Myocyte (in vitro differentiated cells): ENCODE measurements around the gene PHLDB2. TPM values are rescaled to one million over a fixed set of nuclear protein-coding genes. Genes with fewer than 3 reads are reported as not detected.

Experiments
- DNase-seq: peaks from one replicate; pipeline ENCODE4 v3.0.0-alpha.2; 2012; ENCODE audit warnings: low read depth
- total RNA-seq: library from RNA; depleted of rRNA; stranded (reverse); fragments of >200 nt; gene quantifications from 2 replicates; pipeline ENCODE4 v1.2.3, GENCODE V29; 2014

The PHLDB2 gene
- total RNA-seq, 1 donor from 2014 or later = 53.8 TPM

- DNase-seq = peak; percentile 47
These were observed 98.1 kb downstream of the PHLDB2 start for GRCh38 chr3:111956995-111957734.

- peak; percentile 37 for DNase-seq
These were observed 102.5 kb downstream of the PHLDB2 start for GRCh38 chr3:111961461-111962164.

DNA sequence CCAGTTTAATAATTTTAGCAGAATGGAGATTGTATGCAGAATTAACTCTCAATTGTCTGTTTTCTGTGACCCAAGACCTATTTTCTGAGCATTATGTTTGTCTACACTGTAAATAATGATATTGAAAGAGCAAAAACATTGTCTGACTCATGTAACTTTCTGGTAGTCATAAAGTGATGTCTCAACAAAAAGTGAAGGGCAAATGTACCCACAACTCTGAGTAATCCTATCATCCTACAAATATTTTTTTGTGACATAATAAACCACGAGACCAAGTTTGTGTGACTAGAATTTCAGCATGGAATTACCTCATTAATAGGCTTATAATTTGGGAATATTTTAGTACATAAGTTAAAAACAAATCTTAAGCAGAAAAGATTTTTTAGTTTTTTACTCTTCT is 104.4 kb downstream of the PHLDB2 start:
- DNase-seq = peak; percentile 57

DNA sequence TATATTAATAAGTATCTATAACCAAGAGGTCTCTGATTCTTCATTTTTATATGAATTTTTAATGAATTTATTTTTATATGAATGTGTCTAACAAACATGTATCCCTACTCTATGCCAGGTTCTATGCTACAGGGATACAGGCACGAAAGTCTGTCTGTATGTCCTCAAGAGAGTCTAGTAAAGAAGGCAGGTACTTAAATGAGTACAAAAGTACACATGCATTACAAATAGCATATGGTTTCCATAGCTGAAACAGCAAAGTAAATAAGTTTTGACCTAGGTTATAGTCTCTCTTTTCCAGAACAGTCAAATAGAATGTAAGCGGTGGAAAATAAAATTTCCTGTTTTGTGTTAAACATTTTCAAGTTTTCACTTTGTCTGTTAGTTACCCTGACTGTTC is 106.4 kb downstream of the PHLDB2 start:
- DNase-seq = no peak

DNA sequence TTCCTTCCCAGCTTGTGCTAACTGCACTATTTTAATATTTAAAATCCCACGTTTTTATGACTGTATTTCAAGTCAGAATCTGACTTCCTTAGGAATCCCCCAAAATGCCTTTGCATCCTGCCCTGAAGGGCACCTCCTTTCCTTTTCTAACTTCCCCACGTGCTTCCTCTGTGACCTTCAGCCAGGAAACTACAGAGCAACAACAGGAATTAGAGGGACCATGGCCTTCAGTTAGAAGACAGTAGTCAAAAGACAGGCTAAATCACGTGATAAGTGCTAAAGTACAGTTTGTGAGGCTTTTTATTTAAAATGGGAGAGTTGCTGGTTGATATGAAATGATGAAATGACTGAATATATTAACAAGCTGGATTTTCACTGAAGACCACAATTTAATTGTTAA is 108.0 kb downstream of the PHLDB2 start:
- no peak for DNase-seq

- peak; percentile 82 for DNase-seq
These were observed 108.7 kb downstream of the PHLDB2 start for GRCh38 chr3:111967651-111968274.

DNA sequence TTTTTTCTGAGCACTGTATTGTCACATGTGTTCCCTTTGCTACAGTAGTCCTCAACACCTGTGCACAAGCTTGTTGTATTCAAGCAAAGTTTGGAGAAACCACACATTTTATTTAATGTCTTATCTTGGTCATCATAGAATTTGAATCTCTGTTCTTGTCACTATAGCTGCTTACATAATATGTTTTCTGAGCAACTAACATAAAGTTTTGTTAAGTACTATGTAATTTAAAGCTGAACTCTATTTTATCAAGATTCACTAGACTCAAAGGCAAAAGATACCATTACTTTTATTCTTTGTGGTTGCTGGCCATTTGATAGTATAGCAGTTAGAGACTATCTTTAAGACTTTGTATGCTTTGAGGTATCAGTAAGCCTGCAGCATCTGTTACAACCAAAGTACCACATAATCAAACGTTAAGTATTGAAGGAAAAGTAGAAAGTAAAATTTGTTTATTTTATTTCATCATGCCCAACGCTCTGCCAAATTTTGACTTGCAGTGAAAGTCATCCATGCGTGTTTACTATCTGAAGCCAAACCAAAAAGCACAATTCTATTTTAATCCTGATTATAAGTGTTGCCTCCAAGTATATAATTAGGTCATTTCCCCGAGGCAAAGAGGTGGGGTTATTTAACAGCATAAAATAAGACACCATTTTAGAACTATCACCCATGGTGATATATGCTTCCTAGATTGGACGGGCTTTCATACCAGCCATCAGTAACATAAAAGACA is 109.4 kb downstream of the PHLDB2 start:
- no peak for DNase-seq

DNA sequence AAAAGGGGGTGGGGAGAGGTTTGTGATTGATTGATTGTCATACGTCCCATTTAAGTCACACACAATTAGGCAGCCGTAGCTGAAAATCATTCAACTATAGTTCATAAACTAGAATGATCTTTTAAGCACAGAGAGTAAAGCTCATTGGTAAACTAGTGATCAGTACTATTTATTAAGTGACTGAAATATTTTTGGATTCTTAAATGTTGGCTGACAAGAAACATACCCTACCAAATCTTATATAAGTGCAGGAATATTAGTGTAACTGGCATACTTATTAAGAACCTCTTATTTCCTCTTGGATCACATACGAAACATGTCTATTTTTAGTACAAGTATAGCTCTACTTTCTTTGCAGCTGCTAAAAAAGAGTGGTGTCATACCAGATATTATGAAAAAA is 111.3 kb downstream of the PHLDB2 start:
- no peak for DNase-seq

DNA sequence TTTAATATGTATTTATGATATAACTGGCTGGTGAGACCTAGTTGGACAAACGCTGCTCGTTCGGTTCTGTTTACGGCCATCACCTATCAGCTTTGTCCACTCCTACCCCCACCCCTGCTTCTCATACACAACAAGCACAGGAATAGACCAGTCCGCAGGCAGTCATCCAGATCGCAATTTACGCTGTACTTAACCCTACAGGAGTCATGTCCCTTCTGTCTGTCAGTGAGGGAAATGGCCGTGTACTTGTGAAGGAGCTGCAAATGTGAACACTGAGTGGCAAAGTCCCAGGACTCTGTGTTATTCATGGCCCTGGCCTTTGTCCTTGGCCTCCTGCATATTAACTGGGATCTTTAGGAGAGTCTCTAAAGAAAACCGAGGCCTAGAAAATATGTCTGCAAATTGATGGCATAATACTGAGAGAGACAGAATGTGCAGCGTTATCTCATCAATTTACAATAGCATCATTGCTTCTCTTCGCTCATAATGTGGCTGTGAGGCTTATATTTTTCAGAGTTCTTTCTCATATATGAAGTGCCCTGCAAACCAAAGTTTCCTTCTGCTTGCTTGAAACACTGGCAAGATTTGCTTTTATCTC is 112.6 kb downstream of the PHLDB2 start:
- DNase-seq = no peak

- DNase-seq = no peak
These were observed 113.8 kb downstream of the PHLDB2 start for GRCh38 chr3:111972891-111973290.

DNA sequence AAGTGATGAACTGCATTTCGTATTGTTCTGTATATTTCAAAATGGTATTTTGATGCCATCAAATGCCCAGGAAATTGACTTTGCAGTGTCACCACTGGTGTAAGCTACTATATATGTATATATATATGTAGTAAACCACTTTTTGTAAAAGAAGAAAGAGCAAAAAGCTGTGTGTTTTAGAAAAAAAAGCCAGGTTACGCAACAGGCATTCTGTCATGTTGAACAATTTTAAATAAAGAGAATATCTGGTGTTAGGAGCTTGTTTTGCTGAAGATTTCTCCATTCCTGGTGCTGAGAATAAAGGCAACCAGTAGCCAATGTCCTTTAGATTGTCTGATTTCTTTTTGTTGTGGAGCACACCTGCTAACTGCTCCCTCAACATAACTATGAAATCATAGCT is 116.1 kb downstream of the PHLDB2 start:
- DNase-seq = no peak

GRCh38 chr3:111976254-111976653 is 117.2 kb downstream of the PHLDB2 start:
- DNase-seq = no peak

DNA sequence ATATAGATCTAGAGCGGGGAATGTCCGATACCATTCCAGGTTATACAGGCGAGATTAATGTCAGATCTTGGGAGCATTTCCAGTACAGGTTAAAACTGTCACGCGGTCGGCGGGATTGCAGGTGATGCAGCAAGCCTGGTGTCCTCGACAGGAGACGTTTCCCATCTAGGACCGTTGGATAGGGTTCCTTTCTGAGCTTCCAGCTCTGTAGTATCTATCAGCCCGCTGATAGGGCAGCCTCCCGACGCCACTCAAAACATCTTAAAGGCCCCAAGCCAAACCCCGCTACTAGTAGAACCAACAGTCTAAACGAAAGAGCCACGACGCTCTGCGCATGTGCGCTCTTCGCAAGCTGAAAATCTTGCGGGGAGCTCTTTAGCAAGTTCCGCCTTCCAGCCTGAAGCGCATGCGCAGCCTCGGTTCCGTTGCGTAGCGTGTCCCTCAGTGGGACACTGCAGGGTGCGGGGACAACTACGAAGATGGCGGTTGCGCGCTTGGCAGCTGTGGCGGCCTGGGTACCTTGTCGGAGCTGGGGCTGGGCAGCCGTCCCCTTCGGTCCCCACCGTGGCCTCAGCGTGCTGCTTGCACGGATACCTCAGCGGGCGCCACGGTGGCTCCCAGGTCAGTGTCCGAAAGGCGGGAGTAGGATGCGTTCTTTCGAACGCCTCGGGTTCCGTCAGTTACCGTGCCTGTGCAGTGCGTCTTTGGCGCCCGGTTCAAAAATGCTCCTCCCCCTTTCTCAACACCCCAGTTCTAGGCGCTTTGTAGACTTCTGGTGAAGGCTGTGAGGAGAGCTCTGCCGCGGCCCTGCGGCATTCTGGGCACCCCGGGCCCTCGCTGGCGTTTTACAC is 119.7 kb downstream of the PHLDB2 start, which contains the start of gene ABHD10:
TSS of gene ABHD10 (plus strand) at position 444 of the 851 bp plus-strand sequence. CDS start at position 480, 36 bp downstream.
- DNase-seq = peak; percentile 99

DNA sequence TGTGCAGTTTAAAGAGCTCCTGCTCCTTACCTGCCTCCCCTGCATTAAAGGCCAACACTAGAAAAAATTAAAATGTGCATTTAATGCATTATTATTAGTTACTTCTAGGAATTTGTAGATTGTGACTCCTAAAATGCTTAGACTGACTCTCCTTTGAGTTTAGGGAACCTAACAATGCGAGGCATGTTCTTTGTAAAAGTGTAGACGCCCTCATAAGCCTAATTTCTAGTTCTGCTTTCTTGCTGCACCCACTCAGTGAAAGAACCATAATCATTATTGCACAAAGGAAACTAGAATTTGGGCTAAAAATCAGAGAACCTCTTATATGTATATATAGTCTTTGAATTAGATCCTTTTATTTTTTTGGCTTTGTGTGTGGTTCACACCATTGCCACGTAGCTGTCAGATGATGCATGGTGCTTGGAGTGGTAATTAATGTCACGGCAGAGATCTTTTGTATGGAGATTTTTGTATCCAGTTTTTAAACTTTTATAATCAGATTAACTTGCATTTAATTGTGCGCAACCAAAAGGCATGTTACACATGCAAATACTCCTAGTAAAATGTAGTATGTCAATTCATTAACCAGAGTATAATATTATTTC is 120.5 kb downstream of the PHLDB2 start:
- DNase-seq = no peak

DNA sequence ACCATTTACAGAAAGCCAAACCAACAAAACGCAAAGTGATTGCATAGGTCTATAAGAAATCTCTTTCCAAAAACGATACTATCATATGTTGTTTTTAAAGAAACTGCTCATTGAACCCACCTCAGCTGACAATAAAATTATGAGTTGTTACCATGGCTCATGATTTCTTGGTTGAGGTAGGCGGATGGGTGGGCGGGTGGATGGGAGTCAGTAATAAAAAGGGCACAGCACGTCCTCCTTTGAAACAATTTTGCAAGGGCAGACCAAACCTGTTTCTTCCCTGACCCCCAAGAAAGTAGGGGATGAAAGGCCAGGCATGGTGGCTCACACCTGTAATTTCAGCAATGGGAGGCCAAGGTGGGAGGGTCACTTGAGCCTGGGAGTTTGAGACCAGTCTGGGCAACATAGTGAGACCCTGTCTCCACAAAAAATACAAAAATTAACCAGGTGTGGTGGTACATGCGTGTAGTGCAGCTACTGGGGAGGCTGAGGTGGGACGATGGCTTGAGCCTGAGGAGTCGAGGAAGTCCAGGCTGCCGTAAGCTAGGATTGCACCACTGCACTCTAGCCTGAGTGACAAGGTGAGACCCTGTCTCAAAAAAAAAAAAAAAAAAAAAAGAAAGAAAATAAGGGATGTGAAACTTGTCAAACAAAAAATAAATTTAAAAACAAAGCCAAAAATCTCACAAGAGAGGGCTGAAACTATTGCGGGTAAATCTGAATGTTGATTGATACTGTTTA is 121.8 kb downstream of the PHLDB2 start:
- DNase-seq = no peak

GRCh38 chr3:111981457-111981763 is 122.3 kb downstream of the PHLDB2 start:
- no peak for DNase-seq

GRCh38 chr3:111984636-111985298 is 125.7 kb downstream of the PHLDB2 start:
- no peak for DNase-seq

DNA sequence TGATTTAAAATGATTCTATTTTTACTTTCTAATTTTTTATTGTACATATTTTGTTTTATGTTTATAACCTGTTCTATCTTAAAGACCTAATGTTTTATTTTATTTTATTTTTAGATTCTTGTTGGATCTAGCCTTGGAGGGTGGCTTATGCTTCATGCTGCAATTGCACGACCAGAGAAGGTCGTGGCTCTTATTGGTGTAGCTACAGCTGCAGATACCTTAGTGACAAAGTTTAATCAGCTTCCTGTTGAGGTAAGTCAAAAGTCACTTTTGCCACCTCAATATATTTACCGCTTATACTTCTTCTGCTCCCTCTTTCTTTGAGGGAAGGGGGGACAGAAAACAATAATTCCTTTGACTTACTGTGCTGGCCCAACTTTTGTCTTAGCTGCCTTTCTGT is 127.7 kb downstream of the PHLDB2 start:
- no peak for DNase-seq
